Caco-2 (cell line): Measurements from ENCODE around the gene PRSS1. TPM values are rescaled to one million over a fixed set of nuclear protein-coding genes. Genes with fewer than 3 reads are reported as not detected.

ENCODE experiments used
- BruUV-seq: library from RNA; stranded (reverse); fragments of 400-500 nt; replicated peaks from 2 replicates; lab custom pipeline; 2021; lab: Mats Ljungman, UMichigan
- CTCF ChIA-PET: fragments of 300-600 bp; sonication (Branson Sonifier 250); formaldehyde crosslinking; loops from one replicate; lab custom pipeline; 2022; ENCODE audit warnings: antibody characterized with exemption; lab: Charles Lee
- POLR2A ChIA-PET: fragments of 300-600 bp; sonication (Branson Sonifier 250); formaldehyde crosslinking; loops from one replicate; lab custom pipeline; 2022; ENCODE audit warnings: antibody characterized with exemption; lab: Charles Lee
- DNase-seq, 2 experiments: peaks; one replicate each; pipeline versions ENCODE4 v3.0.0 to v3.0.0-alpha.2; 2020 to 2022
- H3K27me3 ChIP-seq: replicated peaks from 2 replicates; pipeline ENCODE4 v1.6.0; 2011; ENCODE audit warnings: low read length; ENCODE audit not compliant: control insufficient read depth, insufficient read depth
- H3K36me3 ChIP-seq: 2 replicates; pipeline ENCODE4 v1.5.1; 2011; ENCODE audit warnings: low read length; ENCODE audit not compliant: control insufficient read depth, insufficient read depth
- H3K4me1 ChIP-seq: fragments of 250-450 bp; sonication (Bioruptor Pico); 2 replicates; pipeline ENCODE4 v1.5.1; 2020; ENCODE audit warnings: mild to moderate bottlenecking
- H3K4me3 ChIP-seq: 2 replicates; pipeline ENCODE4 v1.5.1; 2011; ENCODE audit warnings: low read depth, mild to moderate bottlenecking, control low read depth, low read length
- H3K9me3 ChIP-seq: fragments of 250-450 bp; sonication (Bioruptor Pico); 2 replicates; pipeline ENCODE4 v1.5.1; 2020; ENCODE audit warnings: mild to moderate bottlenecking, moderate library complexity
- H3K27ac Mint-ChIP-seq: one replicate; pipeline ENCODE4 v1.8.0; 2022; ENCODE audit warnings: mixed read lengths; ENCODE audit not compliant: unreplicated experiment
- H3K27me3 Mint-ChIP-seq: one replicate; pipeline ENCODE4 v1.8.0; 2022; ENCODE audit warnings: mixed read lengths; ENCODE audit not compliant: insufficient read depth, unreplicated experiment
- H3K36me3 Mint-ChIP-seq: one replicate; pipeline ENCODE4 v1.8.0; 2022; ENCODE audit warnings: mild to moderate bottlenecking, mixed read lengths; ENCODE audit not compliant: insufficient read depth, unreplicated experiment
- H3K4me1 Mint-ChIP-seq: one replicate; pipeline ENCODE4 v1.8.0; 2022; ENCODE audit warnings: low read depth, mixed read lengths; ENCODE audit not compliant: unreplicated experiment
- H3K4me3 Mint-ChIP-seq: one replicate; pipeline ENCODE4 v1.8.0; 2022; ENCODE audit warnings: mild to moderate bottlenecking, moderate library complexity, mixed read lengths; ENCODE audit not compliant: unreplicated experiment
- H3K9me3 Mint-ChIP-seq: one replicate; pipeline ENCODE4 v1.8.0; 2022; ENCODE audit warnings: mixed read lengths; ENCODE audit not compliant: unreplicated experiment
- intact Hi-C: fragments of 100-400 bp; cut with micrococcal nuclease; formaldehyde crosslinking; loops from one replicate; pipeline ENCODE4 v1.10.0; 2022; ENCODE audit not compliant: unreplicated experiment
- total RNA-seq: library from RNA; stranded (reverse); gene quantifications from 2 replicates; pipeline ENCODE4 v1.2.3, GENCODE V29; 2022
- TF ChIP-seq, protein P1 (sequence below), 2 experiments: fragments of 200-600 bp in 1 of 2; IDR thresholded peaks; 1 replicate in 1 of 2; 2 replicates in 1 of 2; pipeline versions ENCODE4 v1.5.1 to v1.8.0; 2011 to 2022; ENCODE audit warnings: antibody characterized with exemption in 1 of 2, control low read depth in 1 of 2, inconsistent platforms in 1 of 2, low read depth in 1 of 2, low read length in 1 of 2, mild to moderate bottlenecking in 1 of 2, moderate library complexity in 1 of 2; ENCODE audit not compliant: insufficient read depth in 1 of 2, severe bottlenecking in 1 of 2, unreplicated experiment in 1 of 2

PRSS1 gene
- total RNA-seq, 1 experiment from 2014 or later, result 18.1 TPM

- CTCF ChIA-PET, result no interaction called here
- Mint-ChIP-seq H3K36me3 (no peaks in the 10 kb centered on the region), H3K4me3 (no peak overlapping the region), H3K4me1 (no peaks in the 10 kb centered on the region), H3K9me3 (no peaks in the 10 kb centered on the region), H3K27me3 (peaks cover 10% of the 10 kb centered on the region), H3K27ac (no peak overlapping the region)
- no peak for DNase-seq
- Histone ChIP-seq H3K27me3 (no peaks in the 10 kb centered on the region; the same call in 1 of the 2 replicates), H3K9me3 (no peaks in the 10 kb centered on the region), H3K4me3 (no peak overlapping the region), H3K4me1 (no peaks in the 10 kb centered on the region), H3K36me3 (no peaks in the 10 kb centered on the region)
- no TSS peak for BruUV-seq
- TF ChIP-seq, protein P1, sequence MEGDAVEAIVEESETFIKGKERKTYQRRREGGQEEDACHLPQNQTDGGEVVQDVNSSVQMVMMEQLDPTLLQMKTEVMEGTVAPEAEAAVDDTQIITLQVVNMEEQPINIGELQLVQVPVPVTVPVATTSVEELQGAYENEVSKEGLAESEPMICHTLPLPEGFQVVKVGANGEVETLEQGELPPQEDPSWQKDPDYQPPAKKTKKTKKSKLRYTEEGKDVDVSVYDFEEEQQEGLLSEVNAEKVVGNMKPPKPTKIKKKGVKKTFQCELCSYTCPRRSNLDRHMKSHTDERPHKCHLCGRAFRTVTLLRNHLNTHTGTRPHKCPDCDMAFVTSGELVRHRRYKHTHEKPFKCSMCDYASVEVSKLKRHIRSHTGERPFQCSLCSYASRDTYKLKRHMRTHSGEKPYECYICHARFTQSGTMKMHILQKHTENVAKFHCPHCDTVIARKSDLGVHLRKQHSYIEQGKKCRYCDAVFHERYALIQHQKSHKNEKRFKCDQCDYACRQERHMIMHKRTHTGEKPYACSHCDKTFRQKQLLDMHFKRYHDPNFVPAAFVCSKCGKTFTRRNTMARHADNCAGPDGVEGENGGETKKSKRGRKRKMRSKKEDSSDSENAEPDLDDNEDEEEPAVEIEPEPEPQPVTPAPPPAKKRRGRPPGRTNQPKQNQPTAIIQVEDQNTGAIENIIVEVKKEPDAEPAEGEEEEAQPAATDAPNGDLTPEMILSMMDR (IDR thresholded peaks at IDR 0.05; ENCODE audit: insufficient read depth in 1 of 2, low read depth in 1 of 2, low read length in 1 of 2, severe bottlenecking in 1 of 2, unreplicated experiment in 1 of 2), result no peak
- intact Hi-C loops, result no loop called here
- POLR2A ChIA-PET, result no interaction called here
Observed at GRCh38 chr7:142796501-142797390, 47.5 kb downstream of the PRSS1 start.

- no peaks in the 10 kb centered on the region for H3K36me3 Mint-ChIP-seq
- intact Hi-C loops, result no loop called here
- TF ChIP-seq, protein P1 (IDR thresholded peaks at IDR 0.05; ENCODE audit: insufficient read depth in 1 of 2, low read depth in 1 of 2, low read length in 1 of 2, severe bottlenecking in 1 of 2, unreplicated experiment in 1 of 2), result no peak
- POLR2A ChIA-PET, result interaction anchor here (0.7 kb wide), 1 partner anchor 83 kb away, joined by 3 read pairs; no protein-coding TSS in a partner anchor
- Histone ChIP-seq H3K27me3 (no peaks in the 10 kb centered on the region; the same call in 1 of the 2 replicates), H3K4me1 (no peaks in the 10 kb centered on the region), H3K9me3 (no peaks in the 10 kb centered on the region), H3K4me3 (no peak overlapping the region), H3K36me3 (no peaks in the 10 kb centered on the region)
- BruUV-seq, result no TSS peak
- H3K27ac Mint-ChIP-seq, result no peak overlapping the region
- peaks cover 8% of the 10 kb centered on the region for H3K27me3 Mint-ChIP-seq
- H3K4me3 Mint-ChIP-seq, result no peak overlapping the region
- no peak for DNase-seq
- no peaks in the 10 kb centered on the region for H3K9me3 Mint-ChIP-seq
- CTCF ChIA-PET, result no interaction called here
- H3K4me1 Mint-ChIP-seq, result no peaks in the 10 kb centered on the region
Observed at GRCh38 chr7:142797391-142798377, 48.4 kb downstream of the PRSS1 start.
